AG09319 (cell line): ENCODE data around the gene KIRREL3.
A peak's percentile ranks its signal among the peaks of the same experiment; 100 is the strongest.

ENCODE experiments used
- DNase-seq: peaks from one replicate; pipeline ENCODE4 v3.0.0-alpha.2; 2010; ENCODE audit warnings: low read depth; ENCODE audit errors: extremely low read depth
- CTCF ChIP-seq: IDR thresholded peaks from 2 replicates; pipeline ENCODE4 v1.5.1; 2011; ENCODE audit warnings: low read depth, mild to moderate bottlenecking, inconsistent platforms, low read length, moderate library complexity

Gene KIRREL3

GRCh38 chr11:126628790-126629621 is 371.6 kb downstream of the KIRREL3 start:
- DNase-seq, result peak; percentile 88
- TF ChIP-seq CTCF, result peak; percentile 58

DNA sequence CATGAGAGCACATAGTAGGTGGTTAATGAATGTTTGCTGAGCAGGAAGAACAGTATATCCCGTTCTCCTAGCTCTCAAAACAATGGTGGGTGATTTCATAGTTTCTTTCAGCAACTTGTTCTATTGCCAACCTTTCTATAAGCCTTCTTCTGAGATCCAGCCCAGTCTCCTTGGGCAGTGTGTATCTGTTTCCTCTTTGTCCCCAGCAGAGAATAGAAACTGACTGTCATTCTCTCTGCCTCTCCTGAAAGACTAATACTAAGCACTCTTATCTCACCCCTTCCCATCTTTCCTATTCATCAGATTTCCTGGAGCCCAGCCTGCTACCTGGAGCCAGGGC is 372.1 kb downstream of the KIRREL3 start:
- DNase-seq, result no peak
- TF ChIP-seq CTCF, result no peak

DNA sequence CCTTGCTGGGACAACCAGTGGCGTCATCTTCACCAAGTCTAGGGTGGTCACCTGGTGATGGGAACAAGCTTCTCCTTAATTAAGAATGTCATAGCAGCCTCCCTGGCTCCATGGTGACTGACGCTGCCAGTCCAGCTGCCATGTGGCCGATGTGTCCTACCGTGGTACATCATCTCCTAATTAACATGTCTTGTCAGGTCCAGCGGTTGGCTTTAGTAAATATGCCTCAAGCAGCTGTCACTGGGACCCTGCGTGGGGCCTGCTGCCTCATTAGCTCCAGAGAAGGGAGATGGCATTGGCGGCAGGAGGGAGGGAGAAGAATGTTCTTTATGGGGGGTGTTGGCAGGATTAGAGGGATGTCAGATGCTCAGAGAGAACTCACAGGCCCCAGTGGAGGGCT is 373.1 kb downstream of the KIRREL3 start:
- no peak for DNase-seq
- TF ChIP-seq CTCF, result no peak

DNA sequence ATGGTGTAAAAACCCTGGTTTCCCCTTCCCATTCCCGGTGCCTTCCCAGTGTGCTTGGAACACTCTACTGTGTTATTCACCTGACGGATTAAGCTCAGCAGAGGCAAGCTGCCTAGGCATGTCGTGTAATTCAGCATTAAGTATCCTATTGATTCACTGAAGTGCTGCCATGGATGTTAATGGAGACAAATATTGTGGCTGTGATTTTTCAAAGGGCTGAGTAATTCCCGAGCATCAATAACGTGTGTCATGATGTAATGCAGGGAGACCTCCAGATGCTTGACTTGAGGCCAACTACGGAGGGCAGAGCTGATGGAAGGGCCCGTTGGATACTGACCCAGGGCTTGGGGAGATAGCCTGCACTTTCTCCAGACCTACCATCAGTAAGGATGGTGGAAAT is 376.1 kb downstream of the KIRREL3 start:
- no peak for DNase-seq
- TF ChIP-seq CTCF, result no peak

DNA sequence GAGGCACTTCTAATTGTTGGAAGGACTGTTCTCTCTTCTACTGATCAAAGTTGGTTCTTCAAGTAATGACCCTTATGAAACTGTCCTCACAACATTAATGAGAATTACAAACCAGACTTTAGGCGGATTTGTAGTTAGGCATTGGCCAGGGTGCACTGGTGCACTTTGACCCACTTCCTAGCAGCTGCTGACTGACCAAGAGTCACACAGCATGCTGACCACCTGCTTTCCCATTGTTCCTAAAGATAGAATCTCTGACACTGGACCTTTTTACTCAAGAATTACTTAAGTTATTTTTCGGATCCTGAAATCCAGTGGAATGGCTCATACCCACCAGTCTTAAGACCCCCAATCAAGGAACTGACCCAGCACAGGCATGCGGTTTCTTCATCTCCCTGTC is 381.1 kb downstream of the KIRREL3 start:
- TF ChIP-seq CTCF, result no peak
- no peak for DNase-seq

DNA sequence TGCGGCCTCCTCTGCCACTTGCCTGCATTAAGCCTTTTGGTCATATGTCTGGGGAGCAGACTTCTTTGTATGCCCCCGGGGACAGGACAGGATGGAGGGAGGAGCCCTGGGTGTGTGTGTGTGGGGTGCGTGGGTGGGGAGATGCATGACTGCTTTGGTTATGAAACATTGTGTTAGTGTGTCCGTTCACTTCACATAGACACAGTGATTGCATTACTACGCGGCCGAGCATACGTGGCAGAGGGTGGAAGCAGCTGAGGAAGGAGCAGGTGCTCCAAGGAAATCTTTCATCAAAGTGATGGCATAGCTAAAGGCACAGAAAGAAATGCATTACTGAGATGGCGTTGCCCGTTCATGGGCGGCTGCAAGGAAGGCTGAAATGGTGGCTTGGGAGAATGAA is 384.7 kb downstream of the KIRREL3 start:
- DNase-seq, result no peak
- TF ChIP-seq CTCF, result no peak

GRCh38 chr11:126613272-126613671 is 387.3 kb downstream of the KIRREL3 start:
- TF ChIP-seq CTCF, result no peak
- DNase-seq, result no peak
